LNCaP clone FGC (cell line): ENCODE measurements around the gene TEKT3.
A peak's percentile ranks its signal among the peaks of the same experiment; 100 is the strongest.

Source experiments
- DNase-seq: peaks from one replicate; pipeline ENCODE4 v3.0.0-alpha.2; 2011; ENCODE audit warnings: low read depth
- H3K4me3 ChIP-seq: 2 replicates; pipeline ENCODE4 v1.5.1; 2011; ENCODE audit warnings: mild to moderate bottlenecking, low read depth, low read length, control low read depth
- CTCF ChIP-seq: IDR thresholded peaks from 2 replicates; pipeline ENCODE4 v1.5.1; 2012; ENCODE audit warnings: mild to moderate bottlenecking; ENCODE audit not compliant: control insufficient read depth, insufficient read depth; ENCODE audit errors: extremely low read depth

The TEKT3 gene

GRCh38 chr17:15265131-15265530 is 76.3 kb downstream of the TEKT3 start, which contains the start of gene PMP22:
TSS of gene PMP22 (minus strand) at chr17:15265326. CDS start at chr17:15260727, 4,599 bp downstream.
- TF ChIP-seq CTCF = no peak
- DNase-seq = no peak

GRCh38 chr17:15264542-15264941 is 76.9 kb downstream of the TEKT3 start:
- no peak overlapping the region for H3K4me3 ChIP-seq
- 0 out of 2 replicates have a peak, but pooled peaks have one; percentile 3 for TF ChIP-seq CTCF
- DNase-seq = peak; percentile 52

More at GRCh38 chr17:15265131-15265530, 76.3 kb downstream of the TEKT3 start, which contains the start of gene PMP22:
- no peak within 1 kb of the TSS for H3K4me3 ChIP-seq

- no peak overlapping the region for H3K4me3 ChIP-seq
- no peak for TF ChIP-seq CTCF
- no peak for DNase-seq
Measured at GRCh38 chr17:15263680-15264079, 77.7 kb downstream of the TEKT3 start.

GRCh38 chr17:15263206-15263579 is 78.2 kb downstream of the TEKT3 start:
- no peak for DNase-seq
- no peak for TF ChIP-seq CTCF
- no peak overlapping the region for H3K4me3 ChIP-seq

- DNase-seq = no peak
- H3K4me3 ChIP-seq = no peak overlapping the region
- TF ChIP-seq CTCF = no peak
Measured at GRCh38 chr17:15262291-15263205, 78.8 kb downstream of the TEKT3 start.

GRCh38 chr17:15261802-15262290 is 79.6 kb downstream of the TEKT3 start:
- no peak for TF ChIP-seq CTCF
- no peak for DNase-seq
- no peak overlapping the region for H3K4me3 ChIP-seq
